ENCODE measurements around the gene PLCG2.

GRCh38 chr16:81737885-81738536 is 41.1 kb upstream of the PLCG2 start:
- TF ChIP-seq CTCF (IDR thresholded peaks at IDR 0.05; ENCODE audit: poor library complexity, severe bottlenecking): peak; percentile 98
- TF ChIP-seq TAF1 (IDR thresholded peaks at IDR 0.05; ENCODE audit: low read depth): no peak
